ENCODE results near the gene RMRP.
"Not testable (repeated sequence)": the region's sequence is repeated elsewhere in the genome, so short reads cannot be mapped to it uniquely, and the experiment has no call there.

RMRP gene

DNA sequence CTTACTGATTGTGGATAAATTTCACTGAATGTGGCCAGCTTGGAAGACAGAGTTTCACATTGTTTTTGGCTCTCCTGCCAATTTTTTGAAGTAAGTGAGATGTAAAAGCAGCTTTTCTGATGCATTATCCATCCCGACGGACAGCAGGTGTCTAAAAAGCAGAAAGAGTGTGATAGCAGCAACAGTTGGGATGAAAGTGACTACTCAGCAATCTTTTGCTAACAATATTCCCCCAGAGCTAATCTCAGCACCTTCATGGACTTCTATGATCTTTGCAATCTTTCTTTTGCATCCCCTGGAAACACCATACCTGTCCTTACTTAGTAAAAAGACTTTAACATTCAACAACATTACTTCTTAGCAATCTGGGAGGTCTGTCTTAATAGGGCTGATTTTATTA lies 45.0 kb downstream of the RMRP start:
- no peak for DNase-seq (ENCODE audit: low read depth, low spot score)

GRCh38 chr9:35612066-35612465 lies 45.8 kb downstream of the RMRP start:
- DNase-seq (ENCODE audit: low read depth, low spot score), result not testable (repeated sequence)

DNA sequence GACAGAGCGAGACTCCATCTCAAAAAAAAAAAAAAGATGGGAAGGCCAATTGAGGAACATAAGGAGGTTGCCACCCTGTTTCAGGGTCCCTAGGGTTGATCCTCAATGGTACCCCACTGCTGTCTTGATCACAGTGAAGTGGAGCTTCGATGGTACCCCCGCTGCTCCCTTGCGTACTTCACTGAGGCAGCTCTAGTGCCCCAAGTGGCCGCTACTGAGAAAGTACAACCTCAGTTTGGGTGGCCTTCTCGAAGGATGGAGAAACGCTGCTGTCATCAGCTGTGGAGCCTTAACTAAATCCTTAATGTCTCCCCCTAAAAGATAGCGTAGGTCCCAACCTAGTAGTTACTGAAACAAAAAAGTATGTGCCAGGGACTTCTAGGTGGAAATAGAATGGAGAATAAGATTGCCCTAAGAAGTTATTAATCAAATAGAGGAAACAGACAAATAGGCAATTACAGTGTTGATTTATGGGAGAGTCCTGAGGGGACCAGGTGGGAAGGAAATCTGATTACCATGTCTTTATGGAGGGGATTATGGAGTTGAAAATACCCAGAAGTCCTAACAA lies 46.5 kb downstream of the RMRP start:
- DNase-seq (ENCODE audit: low read depth, low spot score), result peak; percentile 28

- no peak for DNase-seq (ENCODE audit: low read depth, low spot score)
These were observed 48.0 kb downstream of the RMRP start for GRCh38 chr9:35609820-35610163.

DNA sequence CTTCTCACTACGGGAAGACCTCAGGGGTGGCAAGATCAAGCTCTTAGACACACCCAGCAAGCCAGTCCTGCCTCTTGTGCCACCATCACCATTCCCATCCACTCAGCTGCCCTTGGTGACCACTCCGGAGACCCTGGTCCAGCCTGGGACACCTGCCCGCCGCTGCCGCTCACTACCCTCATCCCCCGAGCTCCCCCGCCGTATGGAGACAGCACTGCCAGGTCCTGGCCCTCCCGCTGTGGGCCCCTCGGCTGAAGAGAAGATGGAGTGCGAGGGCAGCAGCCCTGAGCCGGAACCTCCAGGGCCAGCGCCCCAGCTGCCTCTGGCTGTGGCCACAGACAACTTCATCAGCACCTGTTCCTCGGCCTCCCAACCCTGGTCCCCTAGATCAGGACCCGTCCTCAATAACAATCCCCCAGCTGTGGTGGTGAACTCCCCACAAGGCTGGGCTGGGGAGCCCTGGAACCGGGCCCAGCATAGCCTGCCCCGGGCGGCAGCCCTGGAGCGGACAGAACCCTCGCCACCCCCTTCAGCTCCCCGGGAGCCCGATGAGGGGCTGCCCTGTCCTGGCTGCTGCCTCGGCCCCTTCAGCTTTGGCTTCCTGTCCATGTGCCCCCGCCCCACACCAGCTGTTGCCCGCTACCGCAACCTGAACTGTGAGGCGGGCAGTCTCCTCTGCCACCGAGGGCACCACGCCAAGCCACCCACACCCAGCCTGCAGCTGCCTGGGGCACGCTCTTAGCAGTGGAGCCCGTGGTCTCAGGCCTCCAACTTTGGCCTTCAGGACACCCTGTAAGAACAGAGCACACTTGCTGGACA lies 48.6 kb downstream of the RMRP start:
- no peak for DNase-seq (ENCODE audit: low read depth, low spot score)

DNA sequence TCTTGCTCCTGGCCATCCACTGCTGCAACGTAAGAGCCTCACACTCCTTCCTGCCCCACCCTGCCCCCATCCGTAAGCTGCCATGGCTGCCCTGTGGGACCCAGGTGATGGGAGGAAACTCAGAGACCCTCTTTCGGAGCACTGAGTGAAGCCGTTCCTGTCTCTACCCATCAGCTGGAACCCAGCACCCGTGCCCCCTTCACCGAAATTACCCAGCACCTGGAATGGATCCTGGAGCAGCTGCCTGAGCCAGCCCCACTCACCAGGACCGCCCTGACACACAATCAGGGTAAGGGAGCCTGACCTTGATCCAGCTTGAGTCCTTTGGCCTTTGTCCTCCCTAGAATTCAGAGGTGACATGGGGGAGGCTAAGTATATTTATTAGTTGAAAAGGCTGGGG lies 49.6 kb downstream of the RMRP start:
- no peak for DNase-seq (ENCODE audit: low read depth, low spot score)

Measured in ELF-1 (cell line).